Gastrocnemius medialis (tissue), 4 donors: Measurements from ENCODE around the gene HIVEP3.

Experiments
- POLR2A ChIP-seq, 2 donors: fragments of 450-650 bp; IDR thresholded peaks; one replicate each; pipeline ENCODE4 v1.6.1; 2017; ENCODE audit warnings: antibody characterized with exemption in 2 of 2, mild to moderate bottlenecking in 2 of 2, moderate library complexity in 2 of 2
- TF ChIP-seq, protein P1 (sequence below), 5 experiments: fragments of 450-650 bp in 3 of 5; fragments of 200-600 bp in 2 of 5; sonication (generic) in 2 of 5; IDR thresholded peaks in 4 of 5; conservative IDR thresholded peaks in 1 of 5; 1 replicate in 4 of 5; 2 replicates in 1 of 5; pipeline ENCODE4 v1.5.1; 2016 to 2019; ENCODE audit warnings: antibody characterized with exemption in 5 of 5, mild to moderate bottlenecking in 3 of 5, moderate library complexity in 3 of 5

DNA sequence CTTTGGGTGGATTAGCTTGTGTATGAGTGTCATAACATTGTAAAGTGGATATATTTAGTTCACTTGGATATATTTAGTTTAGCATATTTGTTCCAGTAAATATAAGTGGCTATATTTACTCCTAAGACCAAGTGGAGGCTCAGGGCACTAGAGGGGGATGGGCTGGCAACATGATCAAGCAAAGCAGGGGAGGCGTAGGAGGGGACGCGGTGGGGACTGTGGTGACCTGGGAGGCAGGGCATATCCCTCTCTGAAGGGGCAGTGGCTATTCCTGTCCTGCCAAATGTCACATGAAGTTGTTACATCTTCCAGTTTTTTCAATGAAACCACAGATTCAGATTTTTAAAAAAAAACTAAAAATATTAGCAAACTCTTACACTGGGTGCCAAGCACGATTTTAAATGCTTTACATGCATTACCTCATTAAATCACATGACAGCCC, 382.3 kb downstream of the HIVEP3 start:
- TF ChIP-seq, protein P1, sequence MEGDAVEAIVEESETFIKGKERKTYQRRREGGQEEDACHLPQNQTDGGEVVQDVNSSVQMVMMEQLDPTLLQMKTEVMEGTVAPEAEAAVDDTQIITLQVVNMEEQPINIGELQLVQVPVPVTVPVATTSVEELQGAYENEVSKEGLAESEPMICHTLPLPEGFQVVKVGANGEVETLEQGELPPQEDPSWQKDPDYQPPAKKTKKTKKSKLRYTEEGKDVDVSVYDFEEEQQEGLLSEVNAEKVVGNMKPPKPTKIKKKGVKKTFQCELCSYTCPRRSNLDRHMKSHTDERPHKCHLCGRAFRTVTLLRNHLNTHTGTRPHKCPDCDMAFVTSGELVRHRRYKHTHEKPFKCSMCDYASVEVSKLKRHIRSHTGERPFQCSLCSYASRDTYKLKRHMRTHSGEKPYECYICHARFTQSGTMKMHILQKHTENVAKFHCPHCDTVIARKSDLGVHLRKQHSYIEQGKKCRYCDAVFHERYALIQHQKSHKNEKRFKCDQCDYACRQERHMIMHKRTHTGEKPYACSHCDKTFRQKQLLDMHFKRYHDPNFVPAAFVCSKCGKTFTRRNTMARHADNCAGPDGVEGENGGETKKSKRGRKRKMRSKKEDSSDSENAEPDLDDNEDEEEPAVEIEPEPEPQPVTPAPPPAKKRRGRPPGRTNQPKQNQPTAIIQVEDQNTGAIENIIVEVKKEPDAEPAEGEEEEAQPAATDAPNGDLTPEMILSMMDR (IDR thresholded peaks at IDR 0.05 in 4 of 5, conservative IDR thresholded peaks at IDR 0.05 in 1 of 5), result no peak
- no peak for TF ChIP-seq POLR2A (IDR thresholded peaks at IDR 0.05)
